Neural progenitor cell (in vitro differentiated cells): ENCODE measurements around the gene TXNRD1. TPM values are rescaled to one million over a fixed set of nuclear protein-coding genes. Genes with fewer than 3 reads are reported as not detected.

Source experiments
- DNase-seq: peaks from one replicate; pipeline ENCODE4 v3.0.0-alpha.2; 2016; ENCODE audit warnings: low spot score
- H2AFZ ChIP-seq: fragments of 200-600 bp; sonication (generic); replicated peaks from 2 replicates; pipeline ENCODE4 v1.6.1; 2016; ENCODE audit warnings: antibody characterized with exemption
- H3F3A ChIP-seq: fragments of 200-600 bp; sonication (generic); 2 replicates; pipeline ENCODE4 v1.6.1; 2016; ENCODE audit warnings: antibody characterized with exemption, low read depth
- H3K27ac ChIP-seq: fragments of 200-600 bp; sonication (generic); 2 replicates; pipeline ENCODE4 v1.5.1; 2016; ENCODE audit warnings: mild to moderate bottlenecking
- H3K27me3 ChIP-seq: fragments of 200-600 bp; sonication (generic); 2 replicates; pipeline ENCODE4 v1.6.1; 2016; ENCODE audit warnings: mild to moderate bottlenecking, moderate library complexity
- H3K36me3 ChIP-seq: fragments of 200-600 bp; sonication (generic); 2 replicates; pipeline ENCODE4 v1.5.1; 2016
- H3K4me1 ChIP-seq: fragments of 200-600 bp; sonication (generic); 2 replicates; pipeline ENCODE4 v1.6.1; 2016; ENCODE audit warnings: mixed run types
- H3K4me2 ChIP-seq: fragments of 200-600 bp; sonication (generic); 2 replicates; pipeline ENCODE4 v1.6.1; 2016
- H3K4me3 ChIP-seq: fragments of 200-600 bp; sonication (generic); 2 replicates; pipeline ENCODE4 v1.5.1; 2016
- H3K79me2 ChIP-seq: fragments of 200-600 bp; sonication (generic); 2 replicates; pipeline ENCODE4 v1.6.1; 2016; ENCODE audit warnings: low read depth
- H3K9ac ChIP-seq: fragments of 200-600 bp; sonication (generic); 2 replicates; pipeline ENCODE4 v1.6.1; 2016
- H3K9me3 ChIP-seq: fragments of 200-600 bp; sonication (generic); 2 replicates; pipeline ENCODE4 v1.5.1; 2016; ENCODE audit warnings: low read depth
- H4K20me1 ChIP-seq: fragments of 200-600 bp; sonication (generic); 2 replicates; pipeline ENCODE4 v1.6.1; 2016; ENCODE audit warnings: low read depth
- H3K27ac Mint-ChIP-seq: 3 replicates; pipeline ENCODE4 v1.8.0; 2021; ENCODE audit warnings: mixed read lengths
- H3K27me3 Mint-ChIP-seq: 2 replicates; pipeline ENCODE4 v1.8.0; 2022; ENCODE audit warnings: low read depth, mild to moderate bottlenecking, inconsistent platforms, moderate library complexity, mixed read lengths; ENCODE audit not compliant: insufficient read depth
- H3K36me3 Mint-ChIP-seq: 3 replicates; pipeline ENCODE4 v1.8.0; 2021; ENCODE audit warnings: mixed read lengths
- H3K4me1 Mint-ChIP-seq: 3 replicates; pipeline ENCODE4 v1.8.0; 2021; ENCODE audit warnings: mixed read lengths
- H3K4me3 Mint-ChIP-seq: 3 replicates; pipeline ENCODE4 v1.8.0; 2021; ENCODE audit warnings: mild to moderate bottlenecking, moderate library complexity, mixed read lengths
- H3K9me3 Mint-ChIP-seq: 3 replicates; pipeline ENCODE4 v1.8.0; 2020; ENCODE audit warnings: mixed read lengths
- CTCF ChIP-seq: fragments of 200-600 bp; sonication (generic); IDR thresholded peaks from 2 replicates; pipeline ENCODE4 v1.5.1; 2017; ENCODE audit warnings: antibody characterized with exemption, mild to moderate bottlenecking
- EZH2 ChIP-seq: fragments of 200-600 bp; sonication (generic); IDR thresholded peaks from 2 replicates; pipeline ENCODE4 v1.6.1; 2017; ENCODE audit warnings: antibody characterized with exemption, mild to moderate bottlenecking, moderate library complexity
- EZH2phosphoT487 ChIP-seq: fragments of 200-600 bp; sonication (generic); IDR thresholded peaks from 2 replicates; pipeline ENCODE4 v1.6.1; 2017; ENCODE audit warnings: antibody characterized with exemption
- total RNA-seq: library from RNA; depleted of rRNA; stranded (reverse); fragments of >200 nt; gene quantifications from 2 replicates; pipeline ENCODE4 v1.2.3, GENCODE V29; 2015; ENCODE audit warnings: low replicate concordance

Gene TXNRD1
- total RNA-seq, 1 donor from 2014 or later, result 99.8 TPM

GRCh38 chr12:104365921-104366410 lies 150.4 kb downstream of the TXNRD1 start:
- Histone ChIP-seq H3K27ac (no peak overlapping the region), H3K79me2 (no peaks in the 10 kb centered on the region), H3K27me3 (no peaks in the 10 kb centered on the region), H3K9ac (no peak overlapping the region), H3F3A (no peaks in the 10 kb centered on the region), H3K4me2 (no peak overlapping the region), H2AFZ (no peak overlapping the region), H3K9me3 (peaks cover 4% of the 10 kb centered on the region), H4K20me1 (no peaks in the 10 kb centered on the region), H3K36me3 (no peaks in the 10 kb centered on the region), H3K4me1 (peaks cover 4% of the 10 kb centered on the region), H3K4me3 (no peak overlapping the region)
- TF ChIP-seq EZH2, result no peak
- H3K27me3 Mint-ChIP-seq, result peaks cover 6% of the 10 kb centered on the region
- no peak for DNase-seq
- peaks cover under 1% of the 10 kb centered on the region for H3K4me1 Mint-ChIP-seq
- H3K27ac Mint-ChIP-seq, result no peak overlapping the region
- peaks cover 4% of the 10 kb centered on the region for H3K36me3 Mint-ChIP-seq
- H3K9me3 Mint-ChIP-seq, result peaks cover 25% of the 10 kb centered on the region
- no peak overlapping the region for H3K4me3 Mint-ChIP-seq

GRCh38 chr12:104369708-104370107 lies 154.1 kb downstream of the TXNRD1 start:
- H3K4me2 ChIP-seq, result no peak overlapping the region
- peaks cover 4% of the 10 kb centered on the region for H3K9me3 ChIP-seq
- no peaks in the 10 kb centered on the region for H3K27me3 ChIP-seq
- no peak overlapping the region for H3K4me3 ChIP-seq
- Mint-ChIP-seq H3K27me3 (peaks cover 8% of the 10 kb centered on the region), H3K27ac (no peak overlapping the region), H3K4me3 (no peak overlapping the region), H3K36me3 (peaks cover 3% of the 10 kb centered on the region), H3K9me3 (peaks cover 22% of the 10 kb centered on the region), H3K4me1 (peaks cover 8% of the 10 kb centered on the region)
- no peaks in the 10 kb centered on the region for H4K20me1 ChIP-seq
- no peak overlapping the region for H2AFZ ChIP-seq
- H3K27ac ChIP-seq, result no peak overlapping the region
- no peaks in the 10 kb centered on the region for H3F3A ChIP-seq
- no peak for TF ChIP-seq CTCF
- TF ChIP-seq EZH2, result no peak
- no peak for TF ChIP-seq EZH2phosphoT487
- peaks cover 11% of the 10 kb centered on the region for H3K4me1 ChIP-seq
- no peak for DNase-seq
- H3K9ac ChIP-seq, result no peak overlapping the region
- no peaks in the 10 kb centered on the region for H3K79me2 ChIP-seq
- H3K36me3 ChIP-seq, result no peaks in the 10 kb centered on the region

GRCh38 chr12:104371043-104371870 lies 155.7 kb downstream of the TXNRD1 start:
- peak; percentile 46 for DNase-seq
- no peaks in the 10 kb centered on the region for H3F3A ChIP-seq
- H3K4me3 ChIP-seq, result no peak overlapping the region
- no peaks in the 10 kb centered on the region for H4K20me1 ChIP-seq
- TF ChIP-seq CTCF (no peak), EZH2phosphoT487 (no peak), EZH2 (no peak)
- no peak overlapping the region for H3K27ac ChIP-seq
- Mint-ChIP-seq H3K4me3 (no peak overlapping the region), H3K9me3 (peaks cover 22% of the 10 kb centered on the region), H3K27me3 (peaks cover 8% of the 10 kb centered on the region), H3K36me3 (peaks cover 3% of the 10 kb centered on the region), H3K27ac (no peak overlapping the region), H3K4me1 (peaks cover 9% of the 10 kb centered on the region)
- no peaks in the 10 kb centered on the region for H3K27me3 ChIP-seq
- no peaks in the 10 kb centered on the region for H3K36me3 ChIP-seq
- no peaks in the 10 kb centered on the region for H3K79me2 ChIP-seq
- H3K4me2 ChIP-seq, result no peak overlapping the region
- H2AFZ ChIP-seq, result no peak overlapping the region
- H3K4me1 ChIP-seq, result peaks cover 14% of the 10 kb centered on the region
- H3K9me3 ChIP-seq, result peaks cover 4% of the 10 kb centered on the region
- H3K9ac ChIP-seq, result no peak overlapping the region
